Cardiac muscle cell (in vitro differentiated cells and primary cell): Measurements from ENCODE around the gene OSGIN1. TPM values are rescaled to one million over a fixed set of nuclear protein-coding genes. Genes with fewer than 3 reads are reported as not detected.

Source experiments
- DNase-seq, 2 donors: peaks; one replicate each; pipeline versions ENCODE4 v3.0.0 to v3.0.0-alpha.2; 2010 to 2017; ENCODE audit warnings: low read depth in 1 of 2, low spot score in 1 of 2
- H3K27ac ChIP-seq: fragments of 200-600 bp; sonication (generic); 2 replicates; pipeline ENCODE4 v1.5.1; 2016
- H3K27me3 ChIP-seq: fragments of 200-600 bp; sonication (generic); 2 replicates; pipeline ENCODE4 v1.6.0; 2016; ENCODE audit warnings: control low read depth
- H3K36me3 ChIP-seq: fragments of 200-600 bp; sonication (generic); 2 replicates; pipeline ENCODE4 v1.5.1; 2016; ENCODE audit warnings: control low read depth
- H3K4me1 ChIP-seq: fragments of 200-600 bp; sonication (generic); 2 replicates; pipeline ENCODE4 v1.8.1; 2017; ENCODE audit warnings: low read depth, mild to moderate bottlenecking, mixed run types
- H3K4me3 ChIP-seq: fragments of 200-600 bp; sonication (generic); 2 replicates; pipeline ENCODE4 v1.5.1; 2016; ENCODE audit warnings: mild to moderate bottlenecking
- H3K9me3 ChIP-seq: fragments of 200-600 bp; sonication (generic); 2 replicates; pipeline ENCODE4 v1.5.1; 2017; ENCODE audit warnings: low read depth, mild to moderate bottlenecking, control low read depth
- polyA plus RNA-seq: library from polyadenylated mRNA; unstranded; fragments of >200 nt; fragmentation: Nextera tagmentation; extraction: Ambion mirVana; gene quantifications from 2 replicates; pipeline ENCODE4 v1.2.1, GENCODE V29; 2016
- total RNA-seq: library from RNA; depleted of rRNA; stranded (reverse); fragments of >200 nt; gene quantifications from 2 replicates; pipeline ENCODE4 v1.2.3, GENCODE V29; 2016
- TF ChIP-seq, protein P1 (sequence below): IDR thresholded peaks from 2 replicates; pipeline ENCODE4 v1.5.1; 2012; ENCODE audit warnings: low read depth, mild to moderate bottlenecking, low read length

Gene OSGIN1
- total and polyA plus RNA-seq, 2 experiments from 2014 or later = 0.76 to 3.4 TPM

DNA sequence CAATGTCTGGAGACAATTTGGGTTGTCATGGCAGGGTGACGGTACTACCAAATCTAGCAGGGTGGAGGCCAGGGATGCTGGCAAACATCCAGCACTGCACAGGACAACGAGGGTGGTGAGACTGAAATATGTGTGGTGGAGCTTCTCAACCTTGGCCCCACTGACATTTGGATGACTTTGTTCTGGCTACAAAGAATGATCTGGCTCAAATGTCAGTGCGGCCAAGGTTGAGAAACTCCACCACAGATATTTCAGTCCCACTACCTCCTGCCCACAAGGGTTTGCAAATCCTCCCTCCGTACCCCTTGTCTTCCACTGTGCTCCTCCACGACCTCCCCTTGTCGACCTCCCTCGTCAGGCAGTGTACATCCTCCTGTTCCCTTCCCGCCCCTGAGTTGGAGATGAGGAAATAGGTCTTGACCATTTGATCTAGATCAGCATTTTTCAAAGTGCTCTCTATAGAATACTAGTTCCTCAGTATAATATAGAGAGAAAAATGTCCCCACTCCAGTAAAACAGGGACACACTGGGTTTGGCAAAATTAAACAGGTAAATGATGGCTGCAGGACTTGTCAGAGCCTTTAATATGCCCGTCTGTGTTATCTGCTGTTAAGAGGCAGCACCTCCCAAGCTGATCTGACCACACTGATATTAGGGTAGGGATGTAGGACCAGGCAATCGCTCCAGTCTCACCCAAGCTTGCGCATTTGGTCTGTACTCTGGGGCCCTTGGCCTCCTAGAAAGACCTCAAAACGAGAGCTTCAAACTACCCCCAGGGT is 6.8 kb downstream of the OSGIN1 start:
- peak in 1 of 2 donors; percentile 30 for DNase-seq
- Histone ChIP-seq H3K4me3 (no peak overlapping the region), H3K9me3 (no peaks in the 10 kb centered on the region), H3K4me1 (no peaks in the 10 kb centered on the region), H3K27ac (no peak overlapping the region), H3K27me3 (peaks cover 9% of the 10 kb centered on the region), H3K36me3 (no peaks in the 10 kb centered on the region)
- TF ChIP-seq, protein P1, sequence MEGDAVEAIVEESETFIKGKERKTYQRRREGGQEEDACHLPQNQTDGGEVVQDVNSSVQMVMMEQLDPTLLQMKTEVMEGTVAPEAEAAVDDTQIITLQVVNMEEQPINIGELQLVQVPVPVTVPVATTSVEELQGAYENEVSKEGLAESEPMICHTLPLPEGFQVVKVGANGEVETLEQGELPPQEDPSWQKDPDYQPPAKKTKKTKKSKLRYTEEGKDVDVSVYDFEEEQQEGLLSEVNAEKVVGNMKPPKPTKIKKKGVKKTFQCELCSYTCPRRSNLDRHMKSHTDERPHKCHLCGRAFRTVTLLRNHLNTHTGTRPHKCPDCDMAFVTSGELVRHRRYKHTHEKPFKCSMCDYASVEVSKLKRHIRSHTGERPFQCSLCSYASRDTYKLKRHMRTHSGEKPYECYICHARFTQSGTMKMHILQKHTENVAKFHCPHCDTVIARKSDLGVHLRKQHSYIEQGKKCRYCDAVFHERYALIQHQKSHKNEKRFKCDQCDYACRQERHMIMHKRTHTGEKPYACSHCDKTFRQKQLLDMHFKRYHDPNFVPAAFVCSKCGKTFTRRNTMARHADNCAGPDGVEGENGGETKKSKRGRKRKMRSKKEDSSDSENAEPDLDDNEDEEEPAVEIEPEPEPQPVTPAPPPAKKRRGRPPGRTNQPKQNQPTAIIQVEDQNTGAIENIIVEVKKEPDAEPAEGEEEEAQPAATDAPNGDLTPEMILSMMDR = no peak

DNA sequence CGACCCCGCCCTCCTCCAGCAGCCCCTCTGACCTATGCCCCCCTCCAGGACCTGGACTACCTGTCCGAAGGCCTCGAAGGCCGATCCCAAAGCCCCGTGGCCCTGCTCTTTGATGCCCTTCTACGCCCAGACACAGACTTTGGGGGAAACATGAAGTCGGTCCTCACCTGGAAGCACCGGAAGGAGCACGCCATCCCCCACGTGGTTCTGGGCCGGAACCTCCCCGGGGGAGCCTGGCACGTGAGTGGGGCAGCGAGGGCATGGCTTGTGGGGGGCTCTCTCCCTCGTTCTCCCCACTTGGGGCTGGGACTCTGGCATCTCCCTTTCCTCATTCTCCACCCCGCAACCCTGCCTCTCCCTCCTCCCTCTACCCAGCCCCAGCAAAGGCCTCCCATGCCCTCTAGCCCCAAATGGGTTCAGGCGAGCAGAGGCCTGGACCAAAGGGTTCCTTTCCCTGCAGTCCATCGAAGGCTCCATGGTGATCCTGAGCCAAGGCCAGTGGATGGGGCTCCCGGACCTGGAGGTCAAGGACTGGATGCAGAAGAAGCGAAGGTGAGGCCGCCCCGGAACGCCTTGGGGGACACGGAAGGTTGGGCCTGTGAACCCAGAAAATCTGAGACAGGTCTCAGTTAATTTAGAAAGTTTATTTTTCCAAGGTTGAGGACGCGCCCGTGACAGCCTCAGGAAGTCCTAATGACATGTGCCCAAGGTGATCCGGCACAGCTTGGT is 7.6 kb downstream of the OSGIN1 start:
- TF ChIP-seq, protein P1 = no peak
- no peaks in the 10 kb centered on the region for H3K4me1 ChIP-seq
- H3K27me3 ChIP-seq = peaks cover 6% of the 10 kb centered on the region
- H3K36me3 ChIP-seq = no peaks in the 10 kb centered on the region
- H3K9me3 ChIP-seq = no peaks in the 10 kb centered on the region
- H3K4me3 ChIP-seq = no peak overlapping the region
- DNase-seq = no peak
- H3K27ac ChIP-seq = no peak overlapping the region

DNA sequence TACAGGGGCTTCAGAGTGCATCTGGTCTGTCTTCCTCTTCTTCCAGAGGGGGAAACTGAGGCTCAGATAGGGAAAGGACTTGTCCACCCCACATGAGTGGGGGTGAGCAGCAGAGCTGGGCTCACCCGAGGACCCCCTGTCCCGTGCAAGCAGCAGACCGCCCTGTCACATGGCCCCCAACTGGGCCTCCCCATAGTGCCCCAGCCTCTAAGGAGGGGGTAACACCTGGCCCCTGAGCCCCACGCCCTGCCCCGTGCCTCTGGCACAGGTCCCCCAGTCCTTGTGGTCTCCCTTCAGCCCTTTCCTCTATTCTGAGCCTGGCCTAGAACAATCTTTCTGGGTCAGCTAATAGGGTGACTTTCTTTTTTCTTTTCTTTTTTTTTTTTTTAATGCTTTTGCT is 8.6 kb downstream of the OSGIN1 start:
- DNase-seq = no peak
- Histone ChIP-seq H3K27ac (no peak overlapping the region), H3K4me1 (no peaks in the 10 kb centered on the region), H3K4me3 (no peak overlapping the region), H3K36me3 (no peaks in the 10 kb centered on the region), H3K27me3 (no peaks in the 10 kb centered on the region), H3K9me3 (no peaks in the 10 kb centered on the region)
- TF ChIP-seq, protein P1 = no peak

DNA sequence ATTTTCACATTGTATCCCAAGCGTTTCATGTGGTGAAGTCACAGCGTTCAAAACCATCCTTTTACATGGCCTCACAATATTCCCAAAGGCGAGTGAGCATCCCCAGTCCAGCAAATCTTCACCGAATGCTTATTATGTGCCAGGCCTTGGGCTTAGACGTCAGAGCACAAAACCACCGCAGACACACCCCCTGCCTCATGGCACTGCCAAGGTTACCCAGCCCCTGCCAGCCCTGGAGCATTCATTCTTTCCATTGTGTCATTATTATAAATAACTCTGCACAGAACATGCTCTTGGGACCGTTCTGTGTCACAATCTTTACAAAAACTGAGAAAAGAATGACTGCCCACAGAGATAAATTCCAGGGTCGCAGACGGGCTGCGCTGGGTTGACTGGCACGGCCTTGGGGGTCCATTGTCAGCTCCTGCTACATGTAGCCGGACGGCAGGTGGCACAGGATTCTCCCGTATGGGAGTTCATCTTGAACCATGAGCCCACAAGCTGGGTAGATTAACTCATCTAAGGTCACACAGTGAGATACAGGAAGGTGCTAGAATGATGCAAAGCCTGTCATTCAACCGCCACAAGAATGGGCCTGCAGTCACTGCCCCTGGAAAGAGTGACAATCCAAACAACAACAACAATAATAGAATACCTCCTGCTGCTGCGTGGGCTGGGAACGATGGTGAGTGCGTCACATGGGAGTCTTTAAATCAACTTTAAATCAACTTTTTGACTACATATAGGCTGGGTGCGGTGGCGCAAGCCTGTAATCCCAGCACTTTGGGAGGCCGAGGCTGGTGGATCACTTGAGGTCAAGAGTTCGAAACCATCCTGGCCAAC is 10.5 kb downstream of the OSGIN1 start:
- TF ChIP-seq, protein P1 = no peak
- no peaks in the 10 kb centered on the region for H3K27me3 ChIP-seq
- H3K4me1 ChIP-seq = no peaks in the 10 kb centered on the region
- DNase-seq = no peak
- H3K4me3 ChIP-seq = no peak overlapping the region
- H3K27ac ChIP-seq = no peak overlapping the region
- no peaks in the 10 kb centered on the region for H3K36me3 ChIP-seq
- H3K9me3 ChIP-seq = no peaks in the 10 kb centered on the region

DNA sequence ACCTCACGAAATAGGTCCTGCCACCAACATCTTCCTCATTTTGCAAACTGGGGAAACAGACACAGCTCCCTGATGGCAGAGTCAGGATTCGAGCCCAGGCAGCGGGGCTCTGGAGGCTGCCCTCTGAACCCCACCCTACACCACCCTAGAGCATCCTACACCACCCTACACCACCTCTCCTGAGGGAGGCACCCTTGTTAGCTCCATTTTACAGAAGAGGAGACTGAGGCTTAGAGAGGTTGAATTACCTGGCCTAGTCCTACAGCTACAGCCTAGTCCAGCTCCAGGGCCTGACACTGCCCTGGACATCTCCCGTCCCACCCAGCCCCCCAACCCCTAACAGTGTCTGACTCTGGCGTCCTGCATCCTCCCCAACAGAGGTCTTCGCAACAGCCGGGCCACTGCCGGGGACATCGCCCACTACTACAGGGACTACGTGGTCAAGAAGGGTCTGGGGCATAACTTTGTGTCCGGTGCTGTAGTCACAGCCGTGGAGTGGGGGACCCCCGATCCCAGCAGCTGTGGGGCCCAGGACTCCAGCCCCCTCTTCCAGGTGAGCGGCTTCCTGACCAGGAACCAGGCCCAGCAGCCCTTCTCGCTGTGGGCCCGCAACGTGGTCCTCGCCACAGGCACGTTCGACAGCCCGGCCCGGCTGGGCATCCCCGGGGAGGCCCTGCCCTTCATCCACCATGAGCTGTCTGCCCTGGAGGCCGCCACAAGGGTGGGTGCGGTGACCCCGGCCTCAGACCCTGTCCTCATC is 11.8 kb downstream of the OSGIN1 start:
- H3K27me3 ChIP-seq = peaks cover 12% of the 10 kb centered on the region
- TF ChIP-seq, protein P1 = no peak
- no peaks in the 10 kb centered on the region for H3K36me3 ChIP-seq

More for the DNA sequence above, 11.8 kb downstream of the OSGIN1 start:
- no peaks in the 10 kb centered on the region for H3K4me1 ChIP-seq
- H3K4me3 ChIP-seq = no peak overlapping the region
- no peak overlapping the region for H3K27ac ChIP-seq
- no peak for DNase-seq
- no peaks in the 10 kb centered on the region for H3K9me3 ChIP-seq
